Astrocyte (in vitro differentiated cells and primary cell): Measurements from ENCODE around the gene OTUD5.

ENCODE experiments used
- CTCF ChIP-seq: IDR thresholded peaks from 2 replicates; pipeline ENCODE4 v1.5.1; 2011; ENCODE audit warnings: low read depth, mild to moderate bottlenecking, inconsistent platforms, low read length, moderate library complexity; ENCODE audit not compliant: insufficient read depth
- EZH2 ChIP-seq: IDR thresholded peaks from 2 replicates; pipeline ENCODE4 v1.6.1; 2012; ENCODE audit warnings: mild to moderate bottlenecking, low read length, inconsistent platforms; ENCODE audit not compliant: insufficient read depth

- no peak for TF ChIP-seq CTCF
- no peak for TF ChIP-seq EZH2
These were observed 39.1 kb downstream of the OTUD5 start for GRCh38 chrX:48918301-48918642.
